ENCODE measurements around the gene TNFRSF8.
A peak's percentile ranks its signal among the peaks of the same experiment; 100 is the strongest.

The TNFRSF8 gene

DNA sequence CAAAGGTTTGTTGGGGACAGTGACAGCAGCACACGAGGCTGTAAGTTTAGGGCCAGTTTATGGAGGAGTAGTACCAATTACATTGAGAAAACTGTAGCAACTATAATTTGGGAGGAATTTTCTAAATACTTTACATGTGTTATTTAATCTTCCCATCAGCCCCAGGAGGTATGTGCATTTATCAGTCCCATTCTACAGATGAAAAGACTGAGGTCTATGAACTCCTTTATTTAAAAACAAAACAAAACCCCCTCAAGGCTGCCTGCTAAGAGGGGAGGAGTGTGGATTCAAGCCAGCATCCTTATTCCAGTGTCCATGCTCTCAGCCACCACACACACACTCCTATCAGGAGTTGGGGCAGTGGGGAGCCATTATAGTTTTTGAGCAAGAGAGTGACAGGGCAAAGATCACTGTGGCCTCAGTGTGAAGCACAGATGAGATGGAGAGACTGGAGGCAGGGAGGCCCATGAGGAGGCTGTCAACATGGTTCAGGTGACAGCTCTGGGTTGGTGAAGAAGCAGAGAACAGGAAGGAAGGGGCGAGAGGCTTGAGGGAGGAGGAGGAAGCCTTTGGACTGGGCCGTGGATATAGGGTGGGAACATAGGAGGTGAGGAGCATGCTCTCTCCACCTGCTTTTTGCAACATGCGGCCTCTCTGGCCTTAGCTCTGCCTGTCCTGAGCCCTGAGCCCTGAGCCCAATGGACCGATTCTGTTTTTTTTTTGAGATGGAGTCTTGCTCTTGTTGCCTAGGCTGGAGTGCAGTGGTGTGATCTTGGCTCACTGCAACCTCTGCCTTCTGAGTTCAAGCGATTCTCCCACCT, 113.4 kb downstream of the TNFRSF8 start:
- DNase-seq (ENCODE audit: low spot score), result no peak

DNA sequence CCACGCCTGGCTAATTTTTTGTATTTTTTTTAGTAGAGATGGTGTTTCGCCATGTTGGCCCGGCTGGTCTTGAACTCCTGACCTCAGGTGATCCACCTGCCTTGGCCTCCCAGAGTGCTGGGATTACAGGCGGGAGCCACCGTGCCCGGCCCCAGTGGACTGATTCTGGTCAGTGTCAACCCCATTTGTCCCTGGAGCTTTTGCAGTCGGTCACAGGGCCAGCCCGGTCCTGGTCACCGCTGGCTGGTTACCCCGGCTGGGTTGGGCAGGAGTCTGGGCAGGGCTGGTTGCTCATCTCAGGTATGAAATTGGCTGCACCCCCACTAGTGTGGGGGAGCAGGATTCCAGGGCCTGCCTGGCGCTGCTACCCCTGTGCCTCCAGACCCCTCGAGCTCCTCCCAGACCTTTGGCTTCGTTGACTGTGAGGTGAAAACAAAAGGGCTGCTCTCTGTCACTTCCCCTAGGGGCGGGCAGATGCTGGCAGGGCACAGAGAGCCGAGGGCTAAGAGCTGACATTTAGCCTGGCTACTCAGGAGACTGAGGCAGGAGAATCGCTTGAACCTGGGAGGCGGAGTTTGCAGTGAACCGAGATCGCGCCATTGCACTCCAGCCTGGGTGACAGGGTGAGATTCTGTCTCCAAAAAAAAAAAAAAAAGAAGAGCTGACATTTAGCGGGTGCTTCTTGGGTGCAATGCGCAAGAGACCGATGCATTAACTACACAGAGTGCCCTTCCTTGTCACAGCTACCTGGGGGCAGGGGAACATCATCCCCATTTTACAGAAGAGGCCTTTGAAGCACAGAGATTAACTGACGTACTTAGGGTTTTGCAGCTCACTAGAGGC, 114.3 kb downstream of the TNFRSF8 start:
- DNase-seq (ENCODE audit: low spot score), result no peak

DNA sequence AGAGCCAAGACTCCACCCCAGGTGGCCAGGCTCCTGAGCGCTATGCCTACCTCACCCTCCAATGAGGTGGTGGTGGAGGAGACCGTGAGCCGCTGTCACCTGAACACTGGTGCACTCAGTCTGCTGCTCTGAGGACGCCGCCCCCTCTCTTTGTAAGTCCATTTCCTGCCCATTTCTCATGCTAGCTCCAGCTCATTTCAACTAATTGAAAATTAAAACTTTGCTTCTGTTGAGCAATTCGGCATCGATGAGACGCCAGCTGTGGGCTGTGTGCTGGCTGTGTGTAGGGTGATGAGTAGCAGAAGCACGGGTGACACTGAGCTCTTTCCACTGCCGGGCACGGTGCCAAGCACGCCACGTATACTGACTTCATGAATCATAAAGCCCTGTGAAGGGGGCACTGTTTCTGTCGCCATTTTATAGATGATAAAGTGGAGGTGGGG, 114.9 kb downstream of the TNFRSF8 start:
- DNase-seq (ENCODE audit: low spot score), result no peak

DNA sequence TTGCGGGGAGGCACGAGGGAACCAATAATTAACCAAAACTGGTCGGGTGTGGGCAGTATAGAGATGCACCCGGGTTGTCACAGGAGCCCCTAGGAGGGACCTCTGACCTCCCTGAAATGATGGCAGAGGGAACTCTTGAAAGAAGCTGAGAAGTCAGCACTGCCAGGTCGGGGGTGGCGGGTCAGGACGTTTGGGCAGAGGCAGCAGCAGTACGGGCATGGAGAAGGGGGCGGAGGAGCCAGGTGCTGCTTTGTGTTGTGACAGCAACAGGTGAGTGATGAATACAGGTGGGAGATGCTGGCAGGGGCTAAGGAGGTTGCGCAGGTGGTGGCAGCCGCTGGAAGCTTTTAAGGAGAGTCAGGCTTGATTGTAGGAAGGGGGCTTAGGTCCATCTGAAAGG, 115.4 kb downstream of the TNFRSF8 start:
- no peak for DNase-seq (ENCODE audit: low spot score)

DNA sequence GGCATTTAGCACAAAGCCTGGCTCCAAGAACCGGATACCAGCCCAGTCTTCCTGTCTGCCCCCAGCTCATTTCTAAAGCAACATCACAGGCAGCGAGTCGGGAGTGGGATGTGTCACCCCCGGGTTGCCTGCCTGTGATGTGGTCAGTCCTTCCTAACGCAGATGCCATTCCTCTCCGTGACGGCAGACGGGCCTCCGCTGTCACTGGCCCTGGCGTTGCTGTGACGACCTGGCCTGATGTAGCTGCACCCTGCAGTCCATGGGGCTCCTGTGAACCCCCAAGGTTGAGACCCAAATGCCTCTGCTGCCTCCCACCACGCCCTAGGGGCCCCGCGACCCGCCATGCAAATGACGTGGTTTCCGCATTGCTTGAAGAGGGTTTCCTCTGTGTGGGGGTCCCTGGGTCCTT, 116.0 kb downstream of the TNFRSF8 start:
- DNase-seq (ENCODE audit: low spot score), result no peak

DNA sequence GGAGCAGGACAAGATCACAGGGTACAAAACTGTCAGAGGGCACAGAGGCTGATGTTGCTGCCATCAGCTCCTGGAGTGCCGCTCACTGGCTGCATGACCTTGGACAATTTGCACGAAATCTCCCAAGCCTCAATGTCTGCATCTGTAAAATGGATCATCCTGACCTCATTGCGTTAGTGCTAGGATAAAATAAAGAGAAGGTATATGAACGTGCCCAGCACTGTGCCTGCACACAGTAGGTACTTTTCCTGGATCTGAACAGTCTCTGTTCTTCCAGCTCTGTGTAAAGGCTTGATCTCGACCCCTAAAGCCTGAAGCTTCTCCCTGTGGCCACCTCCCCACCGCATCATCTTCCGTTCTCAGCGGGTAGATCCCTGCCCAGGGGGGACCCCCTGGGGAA, 116.6 kb downstream of the TNFRSF8 start:
- no peak for DNase-seq (ENCODE audit: low spot score)

DNA sequence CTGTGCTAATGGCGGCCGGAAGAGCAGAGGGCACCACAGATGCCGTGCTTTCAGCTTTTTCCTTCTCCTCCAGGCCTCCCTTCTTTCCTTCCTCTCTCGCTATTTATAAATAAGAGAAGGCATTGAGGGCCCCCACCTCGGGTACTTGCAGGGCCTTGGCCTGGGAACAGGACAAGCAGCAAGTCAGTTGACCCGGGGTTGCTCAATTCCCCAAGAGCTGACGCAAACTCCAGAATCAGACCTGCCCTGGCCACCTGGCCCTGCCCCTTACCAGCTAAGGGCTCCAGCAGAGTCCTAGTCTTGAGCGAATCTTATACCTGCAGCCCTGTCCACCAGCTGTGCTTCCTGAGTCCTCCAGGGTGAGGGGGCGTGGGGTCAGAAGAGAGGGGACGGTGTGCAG, 117.2 kb downstream of the TNFRSF8 start:
- peak; percentile 84 for DNase-seq (ENCODE audit: low spot score)

DNA sequence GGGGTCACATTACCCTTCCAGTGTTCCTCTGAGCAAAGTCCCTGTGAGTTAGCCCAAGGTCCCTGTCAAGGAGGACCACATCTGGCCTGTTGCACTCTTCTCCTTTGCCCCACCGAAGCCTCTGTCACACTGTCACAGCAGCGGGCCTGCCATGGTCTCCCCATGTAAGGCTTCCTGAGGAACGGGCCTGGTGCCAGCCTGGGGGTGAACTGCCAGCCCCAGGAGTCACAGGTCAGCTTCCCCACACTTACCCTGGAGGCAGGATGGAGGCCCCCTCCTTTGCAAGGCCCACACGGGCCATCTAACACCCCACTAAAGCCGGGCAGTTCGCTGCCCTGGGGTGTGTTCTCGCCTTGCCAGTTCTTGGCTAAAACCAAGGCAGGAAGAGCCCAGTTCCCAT, 117.8 kb downstream of the TNFRSF8 start:
- DNase-seq (ENCODE audit: low spot score), result no peak

DNA sequence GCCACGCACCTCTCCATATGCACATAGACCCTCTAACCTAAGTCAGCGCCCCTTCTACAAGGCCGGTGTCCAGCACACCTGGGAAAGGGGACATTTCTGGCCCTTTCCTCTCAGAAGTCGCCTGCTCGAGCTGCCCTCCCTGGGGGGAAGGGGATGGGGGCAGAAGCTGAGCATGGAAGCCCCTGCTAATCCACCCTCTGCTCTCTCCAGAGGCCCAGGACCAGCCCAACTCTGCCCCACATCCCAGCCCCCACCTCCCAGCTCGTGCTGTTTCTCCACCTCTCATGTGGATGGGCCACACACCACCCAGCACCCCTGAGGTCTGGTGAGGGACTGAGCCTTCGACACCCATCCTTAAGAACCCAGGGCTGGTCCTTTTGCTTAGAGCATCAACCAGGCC, 118.5 kb downstream of the TNFRSF8 start:
- DNase-seq (ENCODE audit: low spot score), result no peak

DNA sequence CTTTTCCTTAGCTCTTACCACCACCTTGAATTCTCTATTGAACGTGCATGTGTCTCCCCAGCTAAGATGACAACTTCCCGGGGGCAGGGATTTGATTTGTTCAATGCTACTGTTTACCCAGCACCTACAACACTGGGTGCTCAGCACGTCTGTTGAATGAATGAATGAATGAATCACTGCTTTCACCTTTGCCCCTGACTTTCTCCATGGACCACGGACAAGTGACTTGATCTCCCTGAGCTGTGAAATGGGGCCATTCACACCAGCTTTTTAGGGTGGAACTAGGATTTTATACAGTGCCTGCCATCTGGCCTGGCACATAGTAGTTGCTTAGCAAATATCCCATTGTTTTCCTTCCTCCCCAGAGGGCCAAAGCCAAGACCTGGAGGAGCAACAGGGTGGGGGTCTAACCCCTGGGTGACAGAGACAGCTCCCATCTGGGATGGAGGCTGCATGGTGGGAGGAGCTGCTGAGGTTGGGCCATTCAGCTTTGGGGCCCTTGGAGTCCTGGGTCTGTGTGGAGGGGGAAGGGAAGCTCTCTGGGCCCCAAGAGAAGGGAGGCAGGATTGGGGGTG, 119.4 kb downstream of the TNFRSF8 start:
- no peak for DNase-seq (ENCODE audit: low spot score)

DNA sequence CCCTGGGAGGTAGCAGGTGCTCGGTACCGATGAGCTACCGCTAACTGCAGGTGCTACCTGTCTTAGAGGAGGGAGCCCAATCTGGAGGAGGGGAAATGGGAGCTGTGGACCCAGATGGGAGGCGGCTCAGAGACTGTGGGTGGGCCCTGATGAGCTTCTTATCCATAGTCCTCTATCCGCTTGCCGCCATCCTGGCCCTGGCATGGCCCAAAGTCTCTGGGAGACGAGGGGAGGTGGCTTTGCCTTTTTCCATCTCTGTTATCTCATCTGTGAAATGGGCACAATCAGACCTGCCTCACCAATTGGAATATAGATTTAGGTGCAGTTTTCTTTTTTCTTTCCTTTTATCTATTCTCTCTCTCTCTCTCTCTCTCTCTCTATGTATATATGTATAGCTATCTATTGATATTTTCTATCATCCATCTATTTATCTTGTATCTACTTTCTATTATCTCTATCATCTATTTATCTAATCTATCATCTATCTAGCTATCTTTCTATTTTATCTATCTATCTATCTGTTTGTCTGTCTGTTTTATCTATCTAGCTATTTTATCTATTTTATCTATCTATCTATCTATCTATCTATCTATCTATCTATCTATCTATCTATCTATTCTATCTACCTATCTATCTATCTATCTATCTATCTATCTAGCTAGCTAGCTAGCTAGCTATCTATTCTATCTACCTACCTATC, 120.1 kb downstream of the TNFRSF8 start:
- DNase-seq (ENCODE audit: low spot score), result no peak

DNA sequence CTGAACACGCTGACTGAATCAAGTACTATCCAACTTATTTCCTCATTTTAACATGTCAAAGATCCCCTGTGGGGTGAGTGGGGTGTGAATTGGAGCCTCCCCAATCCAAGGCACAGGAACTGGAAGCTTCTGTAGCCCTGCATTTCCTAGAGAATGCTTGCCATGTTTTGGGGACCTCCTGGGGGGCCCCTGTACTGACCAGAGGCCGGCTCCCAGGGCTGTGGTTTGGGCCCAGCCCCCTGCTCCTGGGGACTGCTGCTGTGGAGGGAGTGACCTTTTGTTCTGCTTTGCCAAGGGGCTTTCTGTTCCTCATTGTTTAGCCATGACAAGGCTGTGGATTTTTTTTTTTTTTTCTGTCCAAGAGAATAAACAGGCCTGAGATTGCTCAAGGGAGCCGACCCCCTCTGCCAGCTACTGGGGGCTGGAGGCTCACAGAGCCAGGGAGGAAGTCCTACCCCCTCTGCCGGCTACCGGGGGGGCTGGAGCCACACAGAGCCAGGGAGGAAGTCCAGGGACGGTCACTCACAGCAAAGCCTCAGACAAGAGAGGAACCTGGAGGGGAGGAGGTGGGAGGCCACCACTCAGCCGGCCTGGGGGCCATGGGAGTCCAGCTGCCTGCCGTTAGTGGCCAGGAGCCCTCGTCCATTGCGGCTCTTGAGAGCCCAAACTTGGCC, 121.0 kb downstream of the TNFRSF8 start:
- DNase-seq (ENCODE audit: low spot score), result peak; percentile 85

DNA sequence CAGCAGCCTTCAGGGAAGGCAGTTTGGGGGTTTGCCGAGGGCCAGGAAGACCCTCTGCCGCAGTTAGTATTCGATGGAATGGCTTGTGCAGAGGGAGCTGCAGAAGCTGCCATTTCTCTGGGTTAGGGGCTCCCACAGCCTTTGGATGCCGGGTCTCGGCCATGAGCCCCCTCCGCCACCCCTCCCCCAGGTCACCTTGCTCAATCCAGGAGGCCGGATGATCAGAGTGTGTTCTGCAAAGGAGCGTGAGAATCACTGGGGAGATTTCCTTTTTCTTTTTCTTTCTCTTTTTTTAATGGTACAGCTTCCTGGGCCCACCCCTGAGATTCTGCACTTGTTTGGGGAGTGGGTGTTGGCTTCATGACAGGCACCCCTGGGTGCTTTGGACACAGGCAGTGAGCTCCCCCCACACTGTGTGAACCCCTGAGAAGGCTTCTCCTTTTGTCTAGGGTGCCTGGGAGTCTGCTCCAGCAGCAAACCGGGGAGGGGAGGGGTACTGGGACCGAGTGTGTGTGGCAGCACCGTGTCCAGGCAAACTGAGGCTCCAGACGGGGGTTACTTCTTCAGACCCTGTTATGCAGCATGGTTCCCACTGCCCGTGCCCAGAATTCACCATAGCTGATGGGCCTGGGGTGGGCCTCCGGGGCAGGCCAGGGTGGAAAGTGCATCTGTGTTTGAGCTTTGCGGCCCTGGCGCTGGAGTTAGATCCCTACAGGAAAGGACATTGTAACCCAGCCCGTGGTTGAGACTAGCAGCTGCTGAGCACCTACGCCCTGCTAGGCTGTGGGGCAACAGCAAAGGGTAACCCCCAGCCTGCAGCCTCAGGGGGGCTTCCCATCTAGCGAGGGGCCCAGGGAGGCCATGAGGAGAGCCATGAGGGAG, 122.2 kb downstream of the TNFRSF8 start:
- no peak for DNase-seq (ENCODE audit: low spot score)

DNA sequence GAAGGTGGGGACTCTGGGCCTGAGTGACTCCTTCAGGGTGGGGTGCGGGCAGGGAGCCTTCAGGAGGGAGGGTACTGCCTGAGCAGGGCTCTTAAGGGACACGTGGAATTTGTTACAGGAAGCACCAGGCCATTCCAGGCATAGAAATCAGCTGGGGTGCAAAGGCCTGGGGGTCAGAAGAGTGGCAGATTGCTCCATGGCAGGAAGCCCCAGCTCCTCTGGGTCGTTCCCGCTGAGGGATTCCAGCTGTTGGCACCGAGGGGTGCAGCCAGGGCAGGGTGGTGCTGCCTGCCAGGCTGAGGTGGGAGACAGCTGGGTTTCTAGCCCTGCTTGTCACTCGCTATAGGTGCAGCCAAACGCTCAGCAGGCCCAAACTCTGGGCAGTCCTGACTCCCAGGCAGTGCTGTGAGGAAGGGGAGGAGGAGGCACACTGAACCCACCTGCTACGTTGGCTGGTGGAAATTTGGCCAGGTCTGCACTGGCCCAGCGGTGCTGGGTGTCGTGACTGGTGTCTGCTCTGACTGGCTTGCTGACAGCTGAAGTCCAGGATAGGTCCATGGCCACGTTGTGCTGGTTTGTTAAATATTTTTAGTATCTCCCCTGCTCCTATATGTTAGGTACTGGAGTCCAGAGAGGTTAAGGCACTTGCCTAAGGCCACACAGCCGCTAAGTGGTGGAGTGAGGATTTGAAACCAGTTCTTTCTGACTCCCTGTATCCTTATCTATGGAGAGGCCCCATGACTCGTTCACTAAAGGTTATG, 123.0 kb downstream of the TNFRSF8 start:
- no peak for DNase-seq (ENCODE audit: low spot score)

DNA sequence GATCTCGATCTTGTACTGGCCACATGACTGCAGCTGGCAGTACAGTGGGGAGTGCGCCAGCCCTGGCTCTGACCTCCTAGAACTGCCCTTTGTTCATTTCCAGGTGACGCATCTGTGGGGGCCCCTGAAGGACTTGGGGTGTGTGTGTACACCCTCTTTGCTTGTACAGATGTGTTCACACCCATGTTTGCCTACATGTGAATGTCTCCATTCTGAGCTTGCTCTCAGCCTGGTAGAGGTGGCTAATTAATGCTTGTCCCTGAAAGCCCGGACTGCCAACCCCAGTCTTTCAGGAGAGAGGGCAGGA, 123.5 kb downstream of the TNFRSF8 start:
- no peak for DNase-seq (ENCODE audit: low spot score)

DNA sequence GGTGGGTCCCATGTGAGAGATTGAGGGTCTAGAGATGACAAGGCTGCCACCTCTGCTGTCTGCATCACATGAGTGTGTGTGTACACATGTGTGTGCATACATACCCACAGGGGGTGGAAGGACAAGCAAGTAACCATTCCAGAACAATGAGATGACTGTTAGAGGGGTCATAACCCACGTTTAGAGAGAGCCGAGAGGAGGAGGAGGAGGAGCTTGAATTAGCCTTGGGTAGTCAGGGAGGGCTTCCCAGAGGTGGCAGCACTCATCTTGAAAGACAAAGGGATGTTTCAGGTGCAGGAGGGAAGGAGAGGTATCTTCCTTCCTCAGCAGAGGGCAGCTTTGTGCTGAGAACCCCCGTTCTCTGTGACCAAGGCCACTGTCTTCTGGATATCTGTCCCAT, 125.0 kb downstream of the TNFRSF8 start:
- no peak for DNase-seq (ENCODE audit: low spot score)

DNA sequence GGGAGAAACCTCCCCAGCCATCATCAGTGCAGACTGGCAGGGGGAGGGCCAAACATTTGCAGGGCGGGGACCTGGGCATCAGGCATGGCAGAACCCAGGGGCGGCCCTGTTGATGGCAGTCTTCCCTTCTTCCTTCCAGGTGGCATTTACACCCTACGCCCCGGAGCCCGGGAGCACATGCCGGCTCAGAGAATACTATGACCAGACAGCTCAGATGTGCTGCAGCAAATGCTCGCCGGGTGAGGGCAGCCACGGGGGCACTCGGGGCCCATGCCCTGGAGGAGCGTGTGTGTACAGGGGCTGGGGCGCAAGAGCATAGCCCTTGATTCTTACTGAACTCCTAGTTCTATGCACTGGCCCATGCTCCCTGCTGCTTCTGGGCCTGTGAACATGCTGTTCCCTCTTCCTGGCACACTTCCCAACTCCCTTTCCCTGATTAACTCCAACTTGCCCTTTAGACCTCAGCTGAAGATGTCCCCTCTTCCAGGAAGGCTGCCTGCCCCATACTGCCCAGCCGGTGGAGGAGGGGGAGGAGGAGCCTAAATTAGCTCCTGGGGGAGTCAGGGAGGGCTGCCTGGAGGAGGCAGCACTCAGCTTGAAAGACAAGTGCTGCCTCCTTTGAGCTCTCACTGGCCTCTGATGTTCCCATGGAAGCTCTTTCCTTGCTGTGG, 125.7 kb downstream of the TNFRSF8 start:
- no peak for DNase-seq (ENCODE audit: low spot score)

DNA sequence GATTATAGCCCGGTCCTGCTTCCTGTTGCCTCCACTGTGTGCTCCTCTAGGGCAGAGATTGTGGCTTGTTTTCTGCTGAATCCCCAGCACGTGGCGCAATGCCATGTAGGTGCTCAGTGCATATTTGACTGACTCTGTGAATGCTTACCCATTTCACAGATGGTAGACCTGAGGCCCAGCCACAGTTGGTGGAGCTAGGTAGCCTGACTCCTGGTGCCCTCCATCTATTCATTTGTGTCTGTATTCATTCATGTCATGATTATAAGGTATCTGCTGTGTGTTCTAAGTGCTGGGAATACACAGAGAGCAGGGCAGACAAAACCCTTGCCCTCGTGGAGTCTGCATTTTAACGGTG, 126.2 kb downstream of the TNFRSF8 start:
- no peak for DNase-seq (ENCODE audit: low spot score)

DNA sequence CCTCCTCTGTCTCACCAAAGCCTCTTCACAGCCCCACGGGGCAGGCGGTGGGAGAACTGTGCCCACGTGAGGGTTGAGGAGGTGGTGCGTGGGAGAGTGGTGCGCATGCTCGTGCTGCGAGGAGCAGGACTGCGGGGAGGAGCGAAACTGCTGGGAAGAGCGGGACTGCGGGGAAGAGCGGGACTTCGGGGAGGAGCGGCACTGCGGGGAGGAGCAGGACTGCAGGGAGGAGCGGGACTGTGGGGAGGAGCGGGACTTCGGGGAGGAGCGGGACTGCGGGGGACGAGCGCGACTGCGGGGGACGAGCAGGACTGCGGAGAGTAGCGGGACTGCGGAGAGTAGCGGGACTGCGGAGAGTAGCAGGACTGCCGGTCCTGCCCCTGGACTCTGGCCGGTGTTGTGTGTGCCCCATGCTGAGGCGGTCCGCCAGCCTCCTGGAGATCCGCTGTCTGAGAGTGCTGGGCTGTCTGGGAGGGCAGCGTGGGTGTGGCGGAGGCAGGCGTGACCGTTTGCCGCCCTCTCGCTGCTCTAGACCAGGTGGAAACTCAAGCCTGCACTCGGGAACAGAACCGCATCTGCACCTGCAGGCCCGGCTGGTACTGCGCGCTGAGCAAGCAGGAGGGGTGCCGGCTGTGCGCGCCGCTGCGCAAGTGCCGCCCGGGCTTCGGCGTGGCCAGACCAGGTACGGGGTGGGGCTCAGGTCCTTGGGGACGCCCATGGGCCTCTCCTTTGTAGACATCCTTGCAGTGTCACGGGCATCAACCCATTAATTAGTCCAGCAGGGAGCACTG, 128.3 kb downstream of the TNFRSF8 start:
- no peak for DNase-seq (ENCODE audit: low spot score)
